Measurements from ENCODE around the gene BCR.

The BCR gene

GRCh38 chr22:23205339-23206049 lies 25.2 kb downstream of the BCR start:
- no peak for TF ChIP-seq CTCF (IDR thresholded peaks at IDR 0.05; ENCODE audit: borderline replicate concordance, insufficient read depth, low read depth, low read length)
- no peak overlapping the region for H3K4me3 ChIP-seq (ENCODE audit: low read depth, low read length)

GRCh38 chr22:23206915-23207314 lies 26.6 kb downstream of the BCR start:
- H3K4me3 ChIP-seq (ENCODE audit: low read depth, low read length), result no peak overlapping the region
- TF ChIP-seq CTCF (IDR thresholded peaks at IDR 0.05; ENCODE audit: borderline replicate concordance, insufficient read depth, low read depth, low read length), result no peak

- no peak for TF ChIP-seq CTCF (IDR thresholded peaks at IDR 0.05; ENCODE audit: borderline replicate concordance, insufficient read depth, low read depth, low read length)
- H3K4me3 ChIP-seq (ENCODE audit: low read depth, low read length), result no peak overlapping the region
These were observed 27.6 kb downstream of the BCR start for GRCh38 chr22:23207729-23208393.

GRCh38 chr22:23210428-23211170 lies 30.3 kb downstream of the BCR start:
- no peak for TF ChIP-seq CTCF (IDR thresholded peaks at IDR 0.05; ENCODE audit: borderline replicate concordance, insufficient read depth, low read depth, low read length)
- H3K4me3 ChIP-seq (ENCODE audit: low read depth, low read length), result no peak overlapping the region

- no peak for TF ChIP-seq CTCF (IDR thresholded peaks at IDR 0.05; ENCODE audit: borderline replicate concordance, insufficient read depth, low read depth, low read length)
These were observed 31.3 kb downstream of the BCR start for GRCh38 chr22:23211622-23212021.

GRCh38 chr22:23212061-23213021 lies 32.0 kb downstream of the BCR start:
- H3K4me3 ChIP-seq (ENCODE audit: low read depth, low read length), result no peak overlapping the region
- TF ChIP-seq CTCF (IDR thresholded peaks at IDR 0.05; ENCODE audit: borderline replicate concordance, insufficient read depth, low read depth, low read length), result no peak

More at GRCh38 chr22:23211622-23212021, 31.3 kb downstream of the BCR start:
- no peak overlapping the region for H3K4me3 ChIP-seq (ENCODE audit: low read depth, low read length)
